Stimulated activated memory B cell treated with anti-CD40 and anti-IgM and Interleukin-4, amounts not matched to agents 10 μg/mL and 1 μg/mL and 100 μg/mL, for 72 hours (primary cell): Measurements from ENCODE around the gene SDK2.

Experiments
- ATAC-seq: fragments of 150-1000 bp; cut with Tn5 transposase; 2 replicates; pipeline ENCODE4 v1.10.0; 2021
- H3K27ac Mint-ChIP-seq: one replicate; pipeline ENCODE4 v1.8.0; 2022; ENCODE audit warnings: mild to moderate bottlenecking, mixed read lengths
- H3K27me3 Mint-ChIP-seq: one replicate; pipeline ENCODE4 v1.8.0; 2022; ENCODE audit warnings: mixed read lengths
- H3K36me3 Mint-ChIP-seq: one replicate; pipeline ENCODE4 v1.8.0; 2022; ENCODE audit warnings: mixed read lengths
- H3K4me1 Mint-ChIP-seq: one replicate; pipeline ENCODE4 v1.8.0; 2022; ENCODE audit warnings: mixed read lengths
- H3K4me3 Mint-ChIP-seq: one replicate; pipeline ENCODE4 v1.8.0; 2022; ENCODE audit warnings: mild to moderate bottlenecking, moderate library complexity, mixed read lengths
- H3K9me3 Mint-ChIP-seq: one replicate; pipeline ENCODE4 v1.8.0; 2022; ENCODE audit warnings: mixed read lengths

The SDK2 gene

GRCh38 chr17:73553311-73553710 is 90.9 kb downstream of the SDK2 start:
- Mint-ChIP-seq H3K27ac (no peak overlapping the region), H3K4me1 (peaks cover 33% of the 10 kb centered on the region), H3K27me3 (no peaks in the 10 kb centered on the region), H3K9me3 (no peaks in the 10 kb centered on the region), H3K36me3 (no peaks in the 10 kb centered on the region), H3K4me3 (no peak overlapping the region)
- no peak for ATAC-seq

- Mint-ChIP-seq H3K27me3 (no peaks in the 10 kb centered on the region), H3K36me3 (no peaks in the 10 kb centered on the region), H3K4me1 (peaks cover 35% of the 10 kb centered on the region), H3K4me3 (no peak overlapping the region), H3K9me3 (no peaks in the 10 kb centered on the region), H3K27ac (peak overlapping the region; percentile 87)
- ATAC-seq, result no peak
These were observed 91.8 kb downstream of the SDK2 start for GRCh38 chr17:73552300-73553048.

GRCh38 chr17:73551759-73552158 is 92.5 kb downstream of the SDK2 start:
- H3K27me3 Mint-ChIP-seq, result no peaks in the 10 kb centered on the region
- peak overlapping the region; percentile 85 for H3K4me3 Mint-ChIP-seq
- no peaks in the 10 kb centered on the region for H3K36me3 Mint-ChIP-seq
- peak; percentile 79 for ATAC-seq
- H3K9me3 Mint-ChIP-seq, result no peaks in the 10 kb centered on the region
- H3K27ac Mint-ChIP-seq, result peak overlapping the region; percentile 87
- peaks cover 42% of the 10 kb centered on the region for H3K4me1 Mint-ChIP-seq

- peaks cover 45% of the 10 kb centered on the region for H3K4me1 Mint-ChIP-seq
- no peak overlapping the region for H3K4me3 Mint-ChIP-seq
- ATAC-seq, result no peak
- H3K9me3 Mint-ChIP-seq, result no peaks in the 10 kb centered on the region
- H3K27me3 Mint-ChIP-seq, result no peaks in the 10 kb centered on the region
- no peaks in the 10 kb centered on the region for H3K36me3 Mint-ChIP-seq
- no peak overlapping the region for H3K27ac Mint-ChIP-seq
These were observed 93.1 kb downstream of the SDK2 start for GRCh38 chr17:73551144-73551543.

- no peaks in the 10 kb centered on the region for H3K9me3 Mint-ChIP-seq
- peaks cover 45% of the 10 kb centered on the region for H3K4me1 Mint-ChIP-seq
- no peak overlapping the region for H3K4me3 Mint-ChIP-seq
- H3K27me3 Mint-ChIP-seq, result no peaks in the 10 kb centered on the region
- H3K36me3 Mint-ChIP-seq, result no peaks in the 10 kb centered on the region
- H3K27ac Mint-ChIP-seq, result no peak overlapping the region
- no peak for ATAC-seq
These were observed 93.7 kb downstream of the SDK2 start for GRCh38 chr17:73550556-73550955.

- Mint-ChIP-seq H3K27ac (peak overlapping the region; percentile 3), H3K4me3 (no peak overlapping the region), H3K4me1 (peaks cover 45% of the 10 kb centered on the region), H3K36me3 (no peaks in the 10 kb centered on the region), H3K27me3 (no peaks in the 10 kb centered on the region), H3K9me3 (no peaks in the 10 kb centered on the region)
- no peak for ATAC-seq
These were observed 94.3 kb downstream of the SDK2 start for GRCh38 chr17:73549841-73550430.

- H3K9me3 Mint-ChIP-seq, result no peaks in the 10 kb centered on the region
- H3K4me1 Mint-ChIP-seq, result peaks cover 45% of the 10 kb centered on the region
- no peak for ATAC-seq
- no peaks in the 10 kb centered on the region for H3K36me3 Mint-ChIP-seq
- H3K4me3 Mint-ChIP-seq, result no peak overlapping the region
- H3K27me3 Mint-ChIP-seq, result no peaks in the 10 kb centered on the region
- peak overlapping the region; percentile 3 for H3K27ac Mint-ChIP-seq
These were observed 95.5 kb downstream of the SDK2 start for GRCh38 chr17:73548620-73549311.

- Mint-ChIP-seq H3K36me3 (no peaks in the 10 kb centered on the region), H3K27me3 (no peaks in the 10 kb centered on the region), H3K4me1 (peaks cover 43% of the 10 kb centered on the region), H3K9me3 (no peaks in the 10 kb centered on the region), H3K27ac (no peak overlapping the region), H3K4me3 (no peak overlapping the region)
- ATAC-seq, result no peak
These were observed 96.5 kb downstream of the SDK2 start for GRCh38 chr17:73547790-73548189.

GRCh38 chr17:73546770-73547536 is 97.3 kb downstream of the SDK2 start:
- Mint-ChIP-seq H3K36me3 (no peaks in the 10 kb centered on the region), H3K9me3 (no peaks in the 10 kb centered on the region), H3K4me3 (no peak overlapping the region), H3K27me3 (no peaks in the 10 kb centered on the region), H3K4me1 (peaks cover 44% of the 10 kb centered on the region), H3K27ac (no peak overlapping the region)
- ATAC-seq, result peak; percentile 87

- H3K4me3 Mint-ChIP-seq, result no peak overlapping the region
- no peaks in the 10 kb centered on the region for H3K36me3 Mint-ChIP-seq
- no peaks in the 10 kb centered on the region for H3K27me3 Mint-ChIP-seq
- H3K9me3 Mint-ChIP-seq, result no peaks in the 10 kb centered on the region
- ATAC-seq, result no peak
- H3K4me1 Mint-ChIP-seq, result peaks cover 38% of the 10 kb centered on the region
- H3K27ac Mint-ChIP-seq, result no peak overlapping the region
These were observed 98.1 kb downstream of the SDK2 start for GRCh38 chr17:73546114-73546513.

GRCh38 chr17:73545109-73546032 is 98.9 kb downstream of the SDK2 start:
- Mint-ChIP-seq H3K4me1 (peaks cover 38% of the 10 kb centered on the region), H3K27ac (no peak overlapping the region), H3K36me3 (no peaks in the 10 kb centered on the region), H3K4me3 (no peak overlapping the region), H3K27me3 (no peaks in the 10 kb centered on the region), H3K9me3 (no peaks in the 10 kb centered on the region)
- ATAC-seq, result no peak

- Mint-ChIP-seq H3K27me3 (no peaks in the 10 kb centered on the region), H3K36me3 (no peaks in the 10 kb centered on the region), H3K9me3 (no peaks in the 10 kb centered on the region), H3K4me3 (no peak overlapping the region), H3K4me1 (peaks cover 33% of the 10 kb centered on the region), H3K27ac (no peak overlapping the region)
- no peak for ATAC-seq
These were observed 99.9 kb downstream of the SDK2 start for GRCh38 chr17:73544333-73544732.

- no peak overlapping the region for H3K4me3 Mint-ChIP-seq
- no peak overlapping the region for H3K27ac Mint-ChIP-seq
- H3K36me3 Mint-ChIP-seq, result no peaks in the 10 kb centered on the region
- no peaks in the 10 kb centered on the region for H3K9me3 Mint-ChIP-seq
- H3K27me3 Mint-ChIP-seq, result no peaks in the 10 kb centered on the region
- ATAC-seq, result no peak
- peaks cover 15% of the 10 kb centered on the region for H3K4me1 Mint-ChIP-seq
These were observed 101.9 kb downstream of the SDK2 start for GRCh38 chr17:73542323-73542722.

GRCh38 chr17:73541561-73541981 is 102.7 kb downstream of the SDK2 start:
- H3K36me3 Mint-ChIP-seq, result no peaks in the 10 kb centered on the region
- no peaks in the 10 kb centered on the region for H3K9me3 Mint-ChIP-seq
- ATAC-seq, result no peak
- no peak overlapping the region for H3K27ac Mint-ChIP-seq
- no peaks in the 10 kb centered on the region for H3K27me3 Mint-ChIP-seq
- no peak overlapping the region for H3K4me3 Mint-ChIP-seq
- peaks cover 8% of the 10 kb centered on the region for H3K4me1 Mint-ChIP-seq
